NCI-H2107 treated with DMSO at 0.1 percent for 48 hours (cell line): ENCODE measurements around the gene MRGPRF.

Experiments used
- DNase-seq: peaks from one replicate; lab custom pipeline; 2025; ENCODE audit not compliant: unreplicated experiment; lab: John Stamatoyannopoulos, UW

Gene MRGPRF

GRCh38 chr11:69013009-69013951 lies at the start of gene MRGPRF:
MRGPRF (minus strand) TSS chr11:69013246; CDS start chr11:69009901, 3,345 bp downstream.
- DNase-seq = no peak

DNA sequence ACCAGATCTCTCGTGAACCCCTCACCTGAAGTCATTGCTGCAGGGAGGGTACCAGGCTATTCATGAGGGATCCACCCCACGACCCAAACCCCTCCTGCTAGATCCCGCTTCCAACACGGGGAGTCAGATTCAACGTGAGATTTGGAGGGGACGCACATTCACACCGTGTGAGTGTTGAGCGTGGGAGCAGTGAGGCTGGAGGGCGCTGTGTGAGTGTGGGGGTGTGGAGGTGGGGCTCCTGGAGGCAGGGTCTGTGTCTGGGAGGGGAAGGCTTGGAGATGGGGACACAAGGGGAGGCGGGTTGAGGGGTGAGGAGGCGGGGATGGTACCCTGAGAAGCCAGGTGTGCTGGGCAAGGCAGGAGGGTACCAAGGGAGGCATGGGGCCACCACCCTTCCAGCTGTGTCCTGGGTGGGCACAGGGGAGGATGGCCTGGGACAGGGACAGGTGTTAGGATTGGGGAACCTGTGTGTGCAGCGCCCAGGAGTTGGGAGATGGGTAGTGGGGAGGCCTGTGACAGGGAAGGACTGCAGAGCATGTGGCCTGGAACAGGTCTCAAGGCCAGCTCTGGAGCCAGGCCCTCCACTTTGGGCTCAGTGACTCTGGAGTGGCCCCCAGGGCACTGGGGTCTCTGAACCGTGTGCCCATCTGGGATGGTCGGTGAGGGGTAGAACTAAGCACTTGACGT lies 49.3 kb upstream of the MRGPRF start:
- DNase-seq = no peak

- no peak for DNase-seq
Measured at GRCh38 chr11:69061713-69062053, 48.6 kb upstream of the MRGPRF start.

DNA sequence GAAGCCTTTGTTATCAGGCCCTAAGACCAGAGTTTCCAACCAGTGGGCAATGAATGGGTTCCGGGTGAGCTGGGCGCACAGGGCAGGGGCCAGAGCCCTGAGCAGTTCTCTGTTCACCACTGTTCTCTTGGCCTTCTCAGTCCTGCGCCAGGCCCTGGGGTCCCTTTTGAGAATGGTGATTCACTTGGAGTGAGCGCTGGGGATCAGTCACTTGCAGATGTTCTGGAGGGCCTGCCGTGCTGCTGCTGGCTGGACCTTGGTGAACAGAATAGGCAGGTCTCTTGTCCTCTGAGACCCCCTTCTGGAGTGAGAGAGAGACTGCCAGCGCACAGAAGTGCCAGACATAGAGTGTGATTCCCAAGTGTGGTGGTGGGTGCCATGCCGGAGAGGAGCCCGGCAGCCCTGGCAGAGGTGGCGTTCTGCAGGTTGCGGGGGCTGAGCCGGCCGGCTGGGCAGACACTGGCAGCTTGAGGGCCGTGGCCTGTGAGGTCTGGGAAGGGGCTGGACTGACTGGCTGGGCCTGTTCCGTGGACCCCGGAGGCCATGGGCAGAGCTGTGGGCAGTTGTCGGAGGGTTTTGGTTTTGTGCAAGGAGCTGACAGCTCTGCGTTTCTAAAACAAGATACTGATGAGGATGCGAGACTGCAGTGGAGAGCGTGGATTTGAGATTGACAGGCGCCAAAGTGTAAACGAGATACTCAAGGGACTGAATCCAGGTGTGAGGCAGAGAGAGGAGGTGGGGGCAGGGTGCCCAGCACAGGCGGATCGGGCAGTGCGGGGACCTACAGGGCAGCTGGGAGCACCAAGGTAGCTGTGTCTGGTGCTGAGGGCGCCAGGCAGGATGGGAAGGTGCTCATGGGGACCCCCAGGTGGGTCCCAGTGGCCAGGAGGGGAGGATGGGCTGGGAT lies 48.0 kb upstream of the MRGPRF start:
- DNase-seq = no peak

DNA sequence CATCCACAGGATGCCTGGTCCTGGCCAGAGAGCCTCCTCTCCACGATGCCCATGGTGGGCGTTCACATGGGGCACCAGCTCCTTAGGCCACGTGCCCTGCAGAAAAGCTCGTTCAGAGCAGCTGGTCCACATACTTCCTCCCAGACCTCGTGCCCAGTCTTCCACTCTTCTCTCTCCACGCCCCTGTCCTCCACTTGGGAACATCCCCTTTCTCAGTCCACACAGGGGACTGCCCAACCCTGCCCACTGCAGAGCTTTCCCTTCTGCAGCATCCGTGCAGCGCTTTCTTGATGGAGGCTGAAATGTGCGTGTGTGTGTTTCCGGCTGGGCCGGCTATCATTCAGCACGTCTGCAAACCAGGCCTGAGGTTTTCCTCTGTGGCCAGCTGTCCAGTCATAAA lies 46.9 kb upstream of the MRGPRF start:
- no peak for DNase-seq

- DNase-seq = no peak
Measured at GRCh38 chr11:69059429-69059828, 46.4 kb upstream of the MRGPRF start.

DNA sequence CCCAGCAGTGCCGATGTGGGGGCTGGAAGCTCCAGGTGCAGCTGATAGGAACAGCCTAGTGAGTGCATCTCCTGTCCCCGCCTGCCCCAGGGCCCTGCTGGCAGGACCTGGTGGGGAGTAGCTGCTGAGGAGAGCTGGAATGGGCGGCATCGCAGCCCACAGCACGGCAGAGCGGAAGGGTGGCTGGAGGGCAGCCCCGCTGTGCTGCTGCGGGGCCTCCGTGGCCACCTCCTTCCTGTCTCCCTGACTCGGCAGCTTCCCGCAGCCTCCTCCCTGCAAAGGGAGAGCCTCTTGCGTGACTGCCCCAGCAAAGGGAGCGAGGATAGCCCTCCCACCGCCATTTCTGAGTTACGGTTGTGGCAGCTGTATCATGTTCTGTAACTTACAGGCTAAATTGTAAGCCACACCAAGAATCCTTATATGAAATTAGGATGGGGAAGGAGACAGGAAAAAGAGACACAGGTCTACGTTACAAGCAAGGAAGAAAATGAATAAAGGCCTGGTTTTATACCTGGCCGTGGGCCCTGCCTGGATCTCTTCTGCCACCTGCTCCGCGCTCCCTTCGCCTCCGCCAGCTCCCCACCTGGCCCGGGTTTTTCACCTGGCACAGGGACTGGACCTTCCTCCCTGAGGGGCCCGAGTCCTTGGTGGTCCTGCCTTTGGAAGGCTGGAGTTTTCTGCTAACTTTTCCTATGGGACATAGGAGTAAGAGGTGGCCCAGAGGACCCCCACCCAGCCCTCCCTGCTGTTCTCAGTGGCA lies 45.6 kb upstream of the MRGPRF start:
- no peak for DNase-seq

- DNase-seq = no peak
Measured at GRCh38 chr11:69057801-69058200, 44.8 kb upstream of the MRGPRF start.

- DNase-seq = no peak
Measured at GRCh38 chr11:69057236-69057635, 44.2 kb upstream of the MRGPRF start.

GRCh38 chr11:69055598-69056516 lies 42.8 kb upstream of the MRGPRF start:
- DNase-seq = no peak

- no peak for DNase-seq
Measured at GRCh38 chr11:69055212-69055586, 42.2 kb upstream of the MRGPRF start.

GRCh38 chr11:69054397-69055211 lies 41.6 kb upstream of the MRGPRF start:
- no peak for DNase-seq

DNA sequence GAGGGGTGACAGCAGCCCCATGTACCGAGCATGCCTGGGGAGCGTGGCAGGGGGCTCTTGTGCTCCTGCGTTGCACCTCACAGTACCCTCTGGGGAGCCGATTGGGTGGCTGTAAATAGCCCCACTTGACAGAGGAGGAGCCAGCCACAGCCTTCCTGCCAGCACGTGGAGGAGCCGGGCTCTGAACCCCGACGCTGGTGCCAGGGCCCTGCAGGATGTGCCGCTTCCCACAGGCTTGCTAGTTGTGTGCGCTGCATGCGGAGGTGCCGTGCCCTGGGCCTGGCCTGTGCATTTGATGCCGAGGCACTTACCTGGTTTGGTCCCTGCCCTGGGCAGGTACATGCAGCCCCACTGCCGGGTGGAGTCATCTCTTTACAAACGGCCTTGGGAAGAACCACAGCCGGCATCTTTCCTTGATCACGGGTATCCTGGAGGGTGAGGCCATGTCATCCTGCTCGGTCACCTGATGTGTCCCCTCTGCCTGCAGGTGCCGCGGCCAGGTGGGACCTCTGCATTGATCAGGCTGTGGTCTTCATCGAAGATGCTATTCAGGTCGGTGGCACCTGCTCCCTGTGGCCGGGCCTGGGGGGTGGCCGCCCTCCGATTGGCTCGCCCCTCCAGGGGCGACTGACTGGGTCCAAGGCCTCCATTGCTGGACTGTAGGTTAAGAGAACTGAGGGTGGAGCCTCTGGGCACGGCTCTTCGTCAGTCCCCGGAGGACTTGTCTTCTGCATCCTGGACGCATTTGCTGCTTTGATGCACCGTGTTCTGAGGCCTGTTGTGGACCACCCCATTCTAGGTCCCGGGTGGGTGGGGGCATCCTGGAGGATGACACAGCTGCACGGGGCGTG lies 40.7 kb upstream of the MRGPRF start:
- DNase-seq = no peak

DNA sequence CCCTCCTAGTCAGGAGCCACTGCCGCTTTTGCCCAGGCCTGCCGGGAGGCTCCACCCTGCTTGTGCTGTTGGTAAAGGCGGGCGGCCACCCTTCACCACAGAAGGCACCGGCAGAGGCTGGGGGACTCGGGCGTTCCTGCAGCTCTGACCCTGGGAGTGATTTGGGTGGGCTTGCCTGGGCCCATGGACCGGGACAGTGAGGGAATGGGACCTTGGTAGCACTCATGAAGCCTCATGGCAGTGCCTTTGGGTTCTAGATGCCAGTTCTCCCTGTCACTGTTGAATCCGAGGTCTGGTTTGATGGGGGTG lies 40.1 kb upstream of the MRGPRF start:
- no peak for DNase-seq

GRCh38 chr11:69052343-69053168 lies 39.5 kb upstream of the MRGPRF start:
- no peak for DNase-seq

- no peak for DNase-seq
Measured at GRCh38 chr11:69051381-69052342, 38.6 kb upstream of the MRGPRF start.
